MCF 10A (cell line): ENCODE measurements around the gene REXO1. TPM values are rescaled to one million over a fixed set of nuclear protein-coding genes. Genes with fewer than 3 reads are reported as not detected.

Source experiments
- BruUV-seq: library from RNA; stranded (reverse); fragments of 400-500 nt; replicated peaks from 2 replicates; lab custom pipeline; 2021; lab: Mats Ljungman, UMichigan
- CTCF ChIA-PET: fragments of 300-600 bp; sonication (Branson Sonifier 250); formaldehyde crosslinking; extraction: SDS; loops from one replicate; lab custom pipeline; 2021; ENCODE audit warnings: antibody characterized with exemption, inconsistent platforms; lab: Yijun Ruan, JAX
- POLR2A ChIA-PET: fragments of 300-600, 350-650 bp; sonication (Branson Sonifier 250); formaldehyde crosslinking; extraction: SDS; loops from one replicate; lab custom pipeline; 2020; ENCODE audit warnings: antibody characterized with exemption, inconsistent platforms; lab: Yijun Ruan, JAX
- DNase-seq: peaks from one replicate; pipeline ENCODE4 v3.0.0-alpha.2; 2018; ENCODE audit not compliant: unreplicated experiment
- H3K27ac Mint-ChIP-seq: one replicate; pipeline ENCODE4 v1.8.0; 2022; ENCODE audit warnings: mild to moderate bottlenecking, low read depth, mixed read lengths; ENCODE audit not compliant: unreplicated experiment
- H3K27me3 Mint-ChIP-seq: one replicate; pipeline ENCODE4 v1.8.0; 2022; ENCODE audit warnings: mixed read lengths; ENCODE audit not compliant: insufficient read depth, unreplicated experiment
- H3K36me3 Mint-ChIP-seq: one replicate; pipeline ENCODE4 v1.8.0; 2022; ENCODE audit warnings: mild to moderate bottlenecking, moderate library complexity, mixed read lengths; ENCODE audit not compliant: insufficient read depth, unreplicated experiment
- H3K4me1 Mint-ChIP-seq: one replicate; pipeline ENCODE4 v1.8.0; 2022; ENCODE audit warnings: mixed read lengths; ENCODE audit not compliant: insufficient read depth, unreplicated experiment
- H3K4me3 Mint-ChIP-seq: one replicate; pipeline ENCODE4 v1.8.0; 2022; ENCODE audit warnings: mild to moderate bottlenecking, moderate library complexity, mixed read lengths; ENCODE audit not compliant: unreplicated experiment
- H3K9me3 Mint-ChIP-seq: one replicate; pipeline ENCODE4 v1.8.0; 2022; ENCODE audit warnings: mixed read lengths; ENCODE audit not compliant: unreplicated experiment
- CTCF ChIP-seq: fragments of 200-600 bp; IDR thresholded peaks from one replicate; pipeline ENCODE4 v1.8.0; 2022; ENCODE audit warnings: antibody characterized with exemption, mild to moderate bottlenecking; ENCODE audit not compliant: unreplicated experiment
- intact Hi-C: fragments of 100-400 bp; cut with micrococcal nuclease; formaldehyde crosslinking; loops from 2 replicates; pipeline ENCODE4 v1.14.1; 2022
- total RNA-seq: library from RNA; stranded (reverse); gene quantifications from 2 replicates; pipeline ENCODE4 v1.2.3, GENCODE V29; 2022

Gene REXO1
- total RNA-seq, 1 experiment from 2014 or later = 36.4 TPM

DNA sequence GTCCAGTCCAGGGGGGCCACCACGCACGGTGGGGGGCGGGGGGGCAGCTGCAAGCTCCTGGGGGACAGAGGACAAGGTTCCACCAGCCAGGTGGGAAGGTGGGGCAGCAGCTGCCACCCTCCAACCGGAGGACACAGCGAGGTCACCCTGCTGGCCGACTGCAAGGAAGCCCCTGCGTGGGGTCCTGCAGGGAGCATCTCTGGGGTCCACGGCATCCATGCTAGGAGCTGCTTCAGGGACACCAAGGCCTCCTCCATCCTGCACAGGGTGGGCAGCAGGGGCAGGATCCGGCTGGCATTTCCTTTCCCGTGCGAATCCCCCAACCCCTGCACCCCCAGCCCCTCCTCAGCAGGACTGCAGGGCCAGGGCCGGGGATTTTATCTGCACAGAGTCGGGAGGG is 23.3 kb upstream of the REXO1 start:
- intact Hi-C loops = loop anchor here (5.0 kb wide), 1 partner anchor 36 kb away; the partner anchor contains the start of genes ADAT3 and SCAMP4
- Mint-ChIP-seq H3K36me3 (peaks cover 33% of the 10 kb centered on the region), H3K27me3 (no peaks in the 10 kb centered on the region), H3K4me1 (peaks cover 7% of the 10 kb centered on the region), H3K9me3 (no peaks in the 10 kb centered on the region), H3K4me3 (no peak overlapping the region), H3K27ac (no peak overlapping the region)
- no TSS peak for BruUV-seq
- CTCF ChIA-PET = interaction anchor here (0.5 kb wide), 1 partner anchor 26 kb away, joined by 4 read pairs; no protein-coding TSS in a partner anchor
- no peak for TF ChIP-seq CTCF
- POLR2A ChIA-PET = interaction anchor here (1.3 kb wide), 1 partner anchor 190 kb away, joined by 3 read pairs; no protein-coding TSS in a partner anchor
- DNase-seq = no peak

DNA sequence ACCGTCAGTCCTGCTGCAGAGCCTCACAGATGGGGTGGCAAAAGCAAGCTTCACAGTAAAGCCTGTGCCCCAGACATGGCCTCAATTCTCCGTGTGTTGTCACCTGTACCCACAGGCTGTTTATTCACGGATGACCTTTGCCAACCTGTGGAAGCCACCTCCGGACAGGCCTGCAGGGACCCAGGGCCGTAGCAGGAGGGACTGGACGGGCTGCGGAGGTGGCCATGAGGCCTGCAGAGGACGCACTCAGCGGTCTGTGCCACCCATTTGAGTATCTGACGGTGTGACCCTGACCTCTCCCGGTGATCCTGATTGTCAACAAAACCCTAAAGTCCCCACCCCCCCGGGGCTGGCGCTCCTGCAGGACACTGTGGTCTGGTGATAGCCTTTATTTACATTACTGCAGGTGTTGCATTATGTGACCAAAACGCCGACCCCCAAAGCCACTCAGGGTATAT is 22.9 kb upstream of the REXO1 start:
- BruUV-seq = no TSS peak

DNA sequence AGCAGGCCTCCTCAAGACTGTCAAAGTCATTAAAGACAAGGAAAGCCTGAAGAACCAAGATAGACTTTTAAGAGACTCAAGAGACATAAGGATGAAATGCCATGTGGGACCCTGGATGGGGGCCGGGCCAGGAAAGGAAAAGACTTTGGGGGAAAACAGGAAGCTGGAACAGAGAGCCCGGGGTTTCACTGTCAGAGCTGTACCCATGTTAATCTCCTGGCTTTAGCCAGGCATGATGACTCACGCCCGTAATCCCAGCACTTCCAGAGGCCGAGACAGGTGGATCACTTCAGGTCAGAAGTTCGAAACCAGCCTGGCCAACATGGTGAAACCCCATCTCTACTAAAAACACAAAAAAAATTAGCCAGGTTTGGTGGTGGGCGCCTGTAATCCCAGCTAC is 20.7 kb upstream of the REXO1 start:
- BruUV-seq = no TSS peak
- H3K9me3 Mint-ChIP-seq = no peaks in the 10 kb centered on the region
- DNase-seq = no peak
- H3K4me3 Mint-ChIP-seq = no peak overlapping the region
- H3K27me3 Mint-ChIP-seq = no peaks in the 10 kb centered on the region
- H3K4me1 Mint-ChIP-seq = peaks cover 2% of the 10 kb centered on the region
- H3K36me3 Mint-ChIP-seq = peaks cover 32% of the 10 kb centered on the region
- no peak for TF ChIP-seq CTCF
- no peak overlapping the region for H3K27ac Mint-ChIP-seq
- POLR2A ChIA-PET = interaction anchor here (0.6 kb wide), 1 partner anchor 46 kb away, joined by 3 read pairs; no protein-coding TSS in a partner anchor
- intact Hi-C loops = no loop called here
- CTCF ChIA-PET = interaction anchor here (0.6 to 1.1 kb wide), 2 partner anchors 31 to 32 kb away, joined by 3 read pairs; no protein-coding TSS in a partner anchor

More for the DNA sequence above, 22.9 kb upstream of the REXO1 start:
- intact Hi-C loops = loop anchor here (5.0 kb wide), 1 partner anchor 36 kb away; the partner anchor contains the start of genes ADAT3 and SCAMP4
- ChIA-PET CTCF (interaction anchor here (0.5 kb wide), 1 partner anchor 27 kb away, joined by 4 read pairs; no protein-coding TSS in a partner anchor), POLR2A (interaction anchor here (1.3 kb wide), 1 partner anchor 191 kb away, joined by 3 read pairs; no protein-coding TSS in a partner anchor)
- Mint-ChIP-seq H3K4me3 (no peak overlapping the region), H3K27me3 (no peaks in the 10 kb centered on the region), H3K4me1 (peaks cover 7% of the 10 kb centered on the region), H3K27ac (no peak overlapping the region), H3K9me3 (no peaks in the 10 kb centered on the region), H3K36me3 (peaks cover 31% of the 10 kb centered on the region)
- no peak for TF ChIP-seq CTCF
- DNase-seq = no peak

DNA sequence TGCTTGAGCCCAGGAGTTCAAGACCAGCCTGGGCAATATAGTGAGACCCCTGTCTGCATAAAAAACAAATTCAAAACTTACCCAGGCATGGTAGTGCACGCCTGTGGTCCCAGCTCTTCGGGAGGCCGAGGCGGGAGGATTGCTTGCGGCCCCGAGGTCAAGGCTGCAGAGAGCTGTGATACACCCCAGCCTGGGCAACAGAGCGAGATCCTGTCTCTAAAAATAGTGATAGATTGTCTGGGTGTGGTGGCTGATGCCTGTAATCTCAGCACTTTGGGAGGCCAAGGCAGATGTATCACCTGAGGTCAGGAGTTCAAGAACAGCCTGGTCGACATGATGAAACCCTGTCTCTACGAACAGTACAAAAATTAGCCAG is 19.1 kb upstream of the REXO1 start:
- intact Hi-C loops = no loop called here
- no TSS peak for BruUV-seq
- no peak for DNase-seq
- Mint-ChIP-seq H3K36me3 (peaks cover 26% of the 10 kb centered on the region), H3K9me3 (no peaks in the 10 kb centered on the region), H3K4me3 (no peak overlapping the region), H3K4me1 (no peaks in the 10 kb centered on the region), H3K27me3 (no peaks in the 10 kb centered on the region), H3K27ac (no peak overlapping the region)
- CTCF ChIA-PET = interaction anchor here (1.2 kb wide), 1 partner anchor 10 kb away, joined by 3 read pairs; no protein-coding TSS in a partner anchor
- TF ChIP-seq CTCF = no peak
- POLR2A ChIA-PET = interaction anchor here (0.7 kb wide), 1 partner anchor 1230 kb away, joined by 3 read pairs; no protein-coding TSS in a partner anchor
